IPS DF 4.7 (cell line): ENCODE data around the gene IGSF9.
"Not testable (repeated sequence)": the region's sequence is repeated elsewhere in the genome, so short reads cannot be mapped to it uniquely, and the experiment has no call there.

Experiments used
- DNase-seq: peaks from one replicate; pipeline ENCODE4 v3.0.0-alpha.2; 2013; ENCODE audit warnings: low spot score; ENCODE audit errors: extremely low read depth

The IGSF9 gene

DNA sequence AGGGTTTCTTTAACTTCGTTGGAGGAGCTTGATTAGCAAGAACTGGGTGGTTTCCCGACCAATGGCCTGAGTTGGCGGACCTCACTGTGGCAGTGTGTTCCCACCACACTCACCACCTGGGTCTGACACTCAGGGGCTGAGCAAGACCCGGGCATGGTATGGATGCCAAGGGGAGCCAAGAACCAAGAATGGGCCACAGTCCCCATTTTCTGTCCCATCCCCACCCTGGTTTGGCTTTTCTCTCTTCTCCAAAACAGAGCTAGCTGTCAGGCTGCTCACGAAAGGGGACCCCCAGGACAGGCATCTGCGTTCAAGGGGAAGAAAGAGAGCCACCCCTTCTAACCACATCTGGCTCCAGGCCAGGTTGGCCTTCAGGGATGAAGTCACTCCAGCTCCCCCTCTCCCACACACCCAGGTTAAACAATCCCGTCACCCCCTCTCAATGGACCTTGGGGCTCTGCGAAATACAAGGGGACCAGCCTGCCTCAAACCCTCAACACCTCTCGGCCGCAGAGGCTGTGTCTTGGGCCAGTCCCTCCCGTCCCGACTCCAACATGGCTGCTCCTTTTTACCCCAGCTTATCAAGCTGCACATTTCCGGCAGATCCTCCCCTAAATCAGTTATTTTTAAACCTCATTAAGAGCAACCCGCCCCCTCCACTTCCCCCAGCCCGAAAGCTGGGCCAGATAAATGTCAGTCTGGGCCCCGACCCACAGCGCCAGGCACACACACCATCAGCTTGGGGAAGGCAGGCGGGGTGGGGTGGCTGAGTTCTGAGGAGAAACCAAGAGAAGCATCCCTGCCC is 23.5 kb downstream of the IGSF9 start:
- DNase-seq = no peak

DNA sequence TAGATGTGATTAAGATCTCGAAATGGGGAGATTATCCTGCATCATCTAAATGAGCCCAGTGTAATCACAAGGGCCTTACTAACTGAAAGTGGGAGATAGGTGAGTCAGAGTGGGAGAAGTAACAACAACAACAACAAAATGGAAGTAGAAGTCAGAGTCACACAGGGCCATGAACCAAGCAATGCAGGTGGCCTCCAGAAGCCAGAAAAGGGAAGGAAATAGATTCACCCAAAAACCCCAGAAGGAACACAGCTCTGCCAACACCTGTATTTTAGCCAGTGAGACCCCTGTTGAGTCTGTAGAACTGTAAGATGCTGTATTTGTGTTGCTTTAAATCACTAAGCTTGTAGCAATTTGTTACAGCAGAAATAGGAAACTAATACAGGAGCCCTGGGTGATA is 24.2 kb downstream of the IGSF9 start:
- no peak for DNase-seq

DNA sequence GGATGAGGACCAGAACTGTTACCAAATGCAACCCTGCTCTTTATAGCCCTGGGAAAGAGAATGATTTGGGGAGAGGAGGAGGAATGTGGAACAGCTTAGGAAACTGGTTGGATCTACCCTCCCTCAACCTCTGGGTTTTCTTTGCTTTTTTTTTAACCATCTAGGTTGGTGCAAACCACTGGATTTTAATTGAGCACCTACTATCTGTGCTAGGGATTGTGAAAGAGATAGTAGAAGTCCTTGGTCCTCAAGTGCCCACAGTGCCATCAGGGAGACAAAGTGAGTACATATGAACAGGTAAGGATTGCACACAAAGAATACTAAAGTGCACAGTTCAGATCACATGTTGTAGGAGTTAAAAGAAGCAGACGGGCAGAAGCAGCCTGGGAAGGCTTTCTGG is 24.8 kb downstream of the IGSF9 start:
- no peak for DNase-seq

DNA sequence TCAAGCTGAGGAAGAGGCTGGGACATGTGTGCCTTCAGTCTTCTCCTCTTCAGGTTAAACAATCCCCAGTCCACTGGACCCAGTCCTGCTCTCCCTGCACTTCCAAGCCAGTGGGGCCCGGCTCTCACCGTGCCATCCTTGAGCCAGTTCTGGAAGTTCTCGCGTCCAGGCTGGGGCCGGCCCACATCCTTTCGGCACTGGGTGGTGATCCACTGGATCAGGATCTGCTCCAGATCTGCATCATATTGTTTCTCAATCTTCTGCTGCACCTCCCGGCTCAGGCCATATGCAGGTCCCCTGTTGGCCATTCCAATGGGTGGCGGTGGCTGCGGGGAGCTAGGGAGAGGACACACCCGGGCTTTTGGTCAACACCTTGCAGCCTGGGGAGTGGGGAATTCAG is 25.2 kb downstream of the IGSF9 start:
- no peak for DNase-seq

DNA sequence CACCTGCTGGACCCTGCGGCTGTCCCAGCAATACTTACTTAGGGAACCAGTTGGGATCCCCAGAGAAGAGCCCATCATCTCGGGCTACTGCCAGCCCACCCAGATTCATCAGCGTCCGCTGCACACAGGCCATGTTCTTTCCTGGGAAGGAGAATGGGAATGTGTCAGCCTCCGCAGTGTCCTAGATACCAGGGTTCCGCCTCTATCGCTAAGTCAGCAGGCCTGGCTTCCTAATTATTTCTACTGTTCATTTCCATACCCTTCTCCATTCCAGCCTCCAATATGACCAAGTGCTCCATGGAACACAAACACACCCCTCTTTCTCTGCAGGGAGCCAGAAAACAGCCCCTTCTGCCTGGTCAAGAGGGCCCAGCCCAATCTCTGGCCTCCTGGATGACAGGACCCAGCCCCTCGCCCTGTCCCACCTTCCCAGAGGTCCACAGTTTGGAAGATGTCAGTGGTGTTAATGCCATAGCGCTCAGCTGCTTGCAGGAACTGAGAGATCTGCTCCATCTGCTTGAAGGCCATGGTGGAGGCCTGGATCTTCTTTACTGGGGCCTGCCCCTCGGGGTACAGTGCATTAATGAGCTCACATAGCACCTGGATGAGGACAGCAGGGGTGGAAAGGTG is 26.1 kb downstream of the IGSF9 start:
- DNase-seq = no peak

DNA sequence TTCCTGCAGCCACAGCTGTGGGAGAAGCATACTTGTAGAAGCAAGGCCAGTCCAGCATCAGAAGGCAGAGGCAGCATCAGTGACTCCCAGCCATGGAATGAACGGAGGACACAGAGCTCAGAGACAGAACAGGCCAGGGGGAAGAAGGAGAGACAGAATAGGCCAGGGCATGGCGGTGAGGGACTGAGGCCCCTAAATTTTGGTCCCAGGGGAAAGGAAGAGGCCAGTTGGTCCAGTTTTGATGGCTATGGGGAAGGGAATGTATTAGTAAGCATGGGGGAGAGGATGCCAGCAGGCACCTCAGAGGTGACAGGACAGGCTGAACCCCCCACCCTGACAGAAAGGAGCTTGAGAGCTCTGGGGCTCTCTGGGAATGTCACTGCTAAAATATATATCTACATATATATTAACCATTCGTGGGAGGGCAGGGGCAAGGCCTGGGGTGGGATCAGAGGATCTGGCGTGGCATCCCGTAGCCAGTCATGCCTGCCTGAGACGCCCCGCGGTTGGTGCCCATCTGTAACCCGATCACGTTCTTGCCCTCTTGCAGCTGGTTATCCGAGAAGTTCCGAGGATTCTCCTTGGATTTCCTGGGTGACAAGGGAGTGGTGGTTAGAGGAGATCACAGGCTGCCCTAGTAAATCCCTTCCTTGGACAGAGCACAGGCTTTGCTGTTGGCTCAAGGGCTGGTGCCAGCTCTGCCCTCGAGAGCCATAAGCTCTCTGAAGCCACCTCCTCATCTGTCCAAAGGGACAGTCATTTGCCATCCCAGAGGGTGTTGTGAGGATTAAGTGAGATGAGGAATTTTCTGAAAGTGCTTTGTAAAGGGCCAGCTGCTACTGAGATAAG is 26.8 kb downstream of the IGSF9 start:
- DNase-seq = no peak

DNA sequence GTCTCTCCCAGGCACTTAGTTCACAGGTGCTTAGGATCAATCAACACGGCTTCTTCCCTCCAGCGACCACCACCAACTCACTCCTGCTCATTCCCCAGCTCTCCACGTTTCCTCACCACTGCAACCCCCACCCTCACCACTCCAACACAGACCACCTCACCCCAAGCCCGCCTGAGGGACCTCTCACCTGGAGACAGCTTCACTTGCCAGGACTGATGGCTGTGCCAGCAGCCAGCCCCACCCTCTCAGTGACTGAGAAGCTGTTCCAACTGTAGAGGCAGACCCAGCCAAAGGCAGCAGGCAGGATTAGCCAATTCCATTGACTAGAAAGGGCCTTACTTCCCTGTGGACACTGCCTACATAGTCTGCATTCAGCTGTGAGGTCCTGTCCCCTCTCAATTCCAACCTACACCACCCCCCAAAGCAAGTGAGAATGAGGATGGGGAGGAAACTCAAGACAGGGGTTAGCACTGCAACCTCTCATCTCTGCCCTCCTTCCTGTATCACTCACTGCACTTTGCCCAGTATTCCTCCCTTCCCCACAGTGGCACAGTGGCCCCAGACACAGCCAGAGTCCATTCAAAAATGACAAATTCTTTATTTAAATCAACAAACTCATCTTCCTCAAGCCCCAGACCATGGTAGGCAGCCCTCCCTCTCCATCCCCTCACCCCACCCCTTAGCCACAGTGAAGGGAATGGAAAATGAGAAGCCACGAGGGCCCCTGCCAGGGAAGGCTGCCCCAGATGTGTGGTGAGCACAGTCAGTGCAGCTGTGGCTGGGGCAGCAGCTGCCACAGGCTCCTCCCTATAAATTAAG is 27.7 kb downstream of the IGSF9 start:
- no peak for DNase-seq

DNA sequence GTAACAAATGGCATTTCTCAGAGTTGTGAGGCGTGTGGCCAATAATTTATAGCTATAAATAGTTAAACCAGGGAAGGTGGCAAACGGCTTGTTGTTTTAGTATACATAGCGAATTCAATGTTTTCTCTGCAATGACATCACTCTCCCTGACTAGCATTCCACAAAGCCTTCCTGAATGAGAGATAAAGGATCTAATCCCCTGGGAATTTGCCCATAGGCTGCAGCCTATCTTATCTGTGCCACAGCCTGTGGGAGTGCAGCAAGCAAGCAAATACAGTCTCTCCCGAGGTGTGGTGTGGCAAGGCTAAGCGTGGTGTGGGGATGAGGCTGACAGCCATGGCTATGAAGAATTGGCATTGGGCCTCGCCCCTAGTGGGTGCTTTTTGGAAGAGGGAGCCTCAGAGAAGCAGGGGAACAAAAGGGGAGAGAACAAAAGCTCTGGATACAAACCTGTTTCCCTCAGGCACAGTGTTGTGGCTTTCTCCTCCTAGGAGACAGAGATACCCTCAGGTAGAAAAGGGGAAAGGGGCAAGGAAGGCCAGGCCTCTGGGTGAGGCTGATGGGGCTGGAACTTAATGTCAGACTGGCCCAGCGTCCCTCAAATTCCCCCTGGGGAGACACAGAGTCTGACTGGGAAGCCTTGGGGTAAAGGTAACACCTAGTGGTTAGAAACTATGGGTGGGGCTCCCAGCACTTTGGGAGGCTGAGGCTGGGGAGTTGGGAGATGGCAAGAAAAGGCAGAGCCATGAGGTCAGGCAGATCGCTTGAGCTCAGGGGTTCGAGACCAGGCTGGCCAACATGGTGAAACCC is 29.0 kb downstream of the IGSF9 start:
- no peak for DNase-seq

DNA sequence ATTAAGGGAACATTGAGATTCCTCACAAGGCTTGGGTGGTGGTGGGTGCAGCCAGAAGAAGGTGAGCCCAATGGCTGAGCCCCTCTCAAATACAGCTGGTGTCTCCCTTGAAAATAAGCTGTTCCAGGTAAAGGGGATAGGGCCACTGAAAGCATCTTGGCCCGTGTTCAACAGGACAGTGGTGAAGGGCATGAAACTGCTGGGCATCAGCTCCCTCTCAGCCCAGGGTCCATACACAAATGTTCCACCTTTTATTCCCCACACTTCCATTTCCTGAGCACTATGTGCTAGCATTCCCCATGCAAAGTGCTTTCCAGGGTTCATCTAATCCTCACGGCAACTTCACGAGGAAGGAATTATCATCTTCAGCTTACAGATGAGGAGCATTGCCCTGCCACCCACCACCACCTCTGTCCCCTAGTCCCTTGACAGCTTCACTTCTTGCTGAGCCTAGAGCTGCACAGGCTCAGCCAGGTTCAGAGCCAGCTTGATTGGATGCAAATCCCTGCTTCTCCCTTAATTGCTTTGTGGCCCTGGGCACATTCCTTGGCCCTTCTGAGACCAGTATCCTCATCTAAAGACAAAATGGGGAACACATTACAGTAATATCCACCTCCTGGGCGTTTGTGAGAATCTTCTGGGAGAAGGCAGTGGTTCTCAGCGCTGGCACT is 29.7 kb downstream of the IGSF9 start:
- DNase-seq = no peak

DNA sequence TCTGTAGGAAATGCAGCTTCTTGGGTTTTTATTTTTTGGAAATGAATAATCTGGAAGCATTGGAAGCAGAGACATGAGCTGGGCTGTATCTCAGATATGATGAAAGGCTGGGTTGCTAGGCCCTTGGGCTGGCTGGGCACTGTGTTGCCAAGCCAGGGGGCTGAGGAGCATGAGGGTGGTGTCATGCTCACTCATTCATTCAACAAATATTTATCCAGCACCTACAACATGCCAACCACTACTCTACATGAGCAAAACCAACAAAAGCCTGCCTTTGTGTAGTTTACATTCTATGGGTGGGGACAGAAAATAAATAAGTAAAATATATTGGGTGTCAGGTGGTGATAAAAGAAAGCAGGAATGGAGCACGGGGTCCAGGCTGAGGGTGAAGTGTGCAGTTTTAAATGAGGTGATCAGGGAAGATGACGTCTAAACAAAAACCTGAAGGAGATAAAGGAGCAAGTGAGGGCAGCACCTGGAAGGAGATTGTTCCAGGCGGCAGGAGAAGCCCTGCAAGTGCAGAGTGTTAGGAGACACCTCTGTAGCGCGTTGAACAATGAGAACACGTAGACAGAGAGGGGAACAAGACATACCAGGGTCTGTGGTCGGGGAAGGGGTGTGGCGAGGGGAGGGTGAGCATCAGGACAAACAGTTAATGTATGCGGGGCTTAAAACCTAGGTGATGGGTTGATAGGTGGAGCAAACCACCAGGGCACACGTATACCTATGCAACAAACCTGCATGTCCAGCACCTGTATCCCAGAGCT is 31.0 kb downstream of the IGSF9 start:
- no peak for DNase-seq

DNA sequence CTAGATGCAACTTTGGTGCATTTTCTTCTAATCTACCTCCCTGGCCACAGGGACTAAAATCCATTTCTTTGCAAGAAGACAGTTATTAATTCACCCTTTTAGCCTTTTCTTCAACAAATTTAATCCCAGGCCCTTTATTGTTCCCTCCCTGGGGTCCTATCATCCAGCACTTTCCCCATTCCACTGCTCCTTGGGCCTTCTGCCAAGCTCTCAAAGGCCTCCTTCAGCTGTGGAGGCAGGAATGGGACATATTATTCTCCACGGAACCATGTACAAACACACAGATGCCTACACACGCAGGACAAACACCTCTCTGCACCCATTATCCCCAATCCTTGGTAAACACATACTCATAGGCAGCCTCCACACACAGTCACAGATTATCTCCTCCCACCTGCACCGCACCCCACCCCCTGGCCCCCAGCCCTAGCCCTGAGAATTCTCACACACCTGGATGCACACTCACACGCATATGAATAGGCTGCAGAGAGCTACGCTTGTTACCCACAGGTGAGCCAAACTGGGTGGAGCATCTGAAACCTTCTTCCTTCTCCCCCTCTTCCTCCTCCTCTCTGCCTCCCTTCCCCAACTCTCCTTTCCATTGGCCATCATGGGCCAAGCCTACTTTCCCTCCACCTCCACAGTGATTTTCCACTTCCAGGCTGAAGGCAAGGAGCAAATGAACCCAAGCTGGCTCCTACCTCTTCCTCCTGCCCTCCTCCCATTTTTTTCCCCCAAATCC is 31.8 kb downstream of the IGSF9 start:
- DNase-seq = no peak

DNA sequence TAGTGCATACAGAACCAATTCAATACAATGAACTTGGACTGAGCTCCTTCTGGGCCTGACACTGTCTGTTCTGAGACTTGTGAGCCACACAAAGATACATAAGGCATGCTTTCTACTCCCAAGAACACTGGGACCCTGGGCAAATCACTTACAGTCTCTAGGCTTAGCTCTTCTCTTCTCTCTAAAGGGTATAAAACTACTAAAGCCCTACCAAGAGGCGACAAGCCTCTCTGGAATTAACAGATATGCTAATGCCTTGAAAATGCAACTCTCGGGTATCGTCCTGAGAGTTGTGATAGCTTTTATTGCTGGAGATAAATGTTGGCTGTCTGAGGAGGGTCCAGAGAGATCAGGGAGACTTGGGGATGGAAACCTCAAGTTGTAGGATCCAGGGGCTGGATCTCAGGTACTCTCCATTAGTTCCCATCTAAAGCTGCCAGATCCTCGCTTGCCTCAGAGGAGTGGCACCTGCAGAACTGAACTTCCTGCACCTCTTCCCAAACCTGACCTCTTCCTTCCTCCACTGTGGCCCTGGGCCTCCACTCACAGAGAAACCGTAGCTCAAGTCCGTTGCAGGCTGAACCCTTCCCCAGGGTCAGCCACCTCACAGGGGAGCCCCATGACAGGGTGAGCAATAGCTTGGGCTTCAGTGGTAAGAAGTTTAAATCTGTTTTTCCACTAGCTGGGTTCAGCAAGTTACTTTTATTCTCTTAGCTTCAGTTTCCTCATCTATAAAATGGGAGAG is 33.9 kb downstream of the IGSF9 start:
- no peak for DNase-seq

DNA sequence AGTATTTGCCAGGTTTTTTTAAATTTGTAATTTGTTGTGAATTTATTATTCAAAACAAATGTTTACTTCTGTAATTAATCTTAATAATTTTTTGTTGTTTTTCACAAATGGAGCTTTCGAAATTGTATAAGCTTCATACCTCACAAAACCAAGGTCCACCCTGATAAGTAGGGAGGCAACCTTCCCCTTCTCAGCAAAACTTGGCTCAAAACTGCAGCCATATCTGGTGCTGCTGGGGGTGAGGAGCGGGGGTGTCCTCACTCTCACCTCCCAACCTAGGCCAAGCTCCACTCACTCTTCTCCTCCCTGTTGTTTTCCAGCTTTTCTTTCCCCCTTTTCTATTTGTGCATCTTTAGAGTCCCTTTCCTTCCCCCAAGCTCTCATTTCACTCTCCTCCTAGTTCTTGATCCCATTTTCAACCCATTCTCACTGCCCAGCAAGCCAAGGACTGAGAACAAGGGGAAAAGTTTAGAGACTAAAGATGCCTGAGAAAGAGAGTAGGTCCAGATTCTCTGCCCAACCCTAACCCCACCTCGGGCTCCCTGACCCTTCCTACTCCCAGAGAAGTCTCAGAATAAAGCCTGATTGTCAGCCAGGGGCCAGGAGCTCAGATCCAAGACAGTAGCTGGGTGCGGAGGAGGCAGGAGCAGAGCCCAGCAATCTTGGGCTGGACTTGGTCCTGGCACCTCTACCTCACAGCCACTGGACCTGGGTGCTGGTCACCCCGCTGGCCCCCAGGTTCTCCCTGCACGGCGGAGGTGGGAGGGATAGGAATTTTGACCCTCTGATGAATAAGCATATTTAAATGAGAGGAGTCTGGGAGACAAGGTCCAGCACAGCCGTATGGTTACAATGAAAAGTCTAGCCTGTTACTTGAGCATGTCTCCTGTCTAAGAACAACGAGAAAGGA is 37.1 kb downstream of the IGSF9 start:
- no peak for DNase-seq

DNA sequence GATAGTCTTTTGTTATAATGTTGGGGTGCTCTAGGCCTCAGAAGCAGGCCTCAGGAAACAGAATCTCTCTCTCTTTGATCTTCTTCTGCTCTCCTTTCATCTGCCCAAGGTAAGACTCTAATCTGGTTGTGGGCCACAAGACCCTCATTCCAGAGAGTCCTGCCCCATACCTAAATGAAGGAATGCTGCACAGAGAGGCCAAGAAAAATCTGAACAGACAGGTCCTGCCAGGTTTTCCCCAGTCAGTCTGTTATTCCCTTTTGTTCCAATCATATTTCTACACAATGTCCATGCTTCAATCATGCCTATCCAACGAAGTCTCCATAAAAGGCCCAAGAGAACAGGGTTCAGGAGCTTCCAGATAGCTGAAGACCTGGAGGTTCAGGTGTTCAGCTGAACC is 38.5 kb downstream of the IGSF9 start:
- DNase-seq = no peak

DNA sequence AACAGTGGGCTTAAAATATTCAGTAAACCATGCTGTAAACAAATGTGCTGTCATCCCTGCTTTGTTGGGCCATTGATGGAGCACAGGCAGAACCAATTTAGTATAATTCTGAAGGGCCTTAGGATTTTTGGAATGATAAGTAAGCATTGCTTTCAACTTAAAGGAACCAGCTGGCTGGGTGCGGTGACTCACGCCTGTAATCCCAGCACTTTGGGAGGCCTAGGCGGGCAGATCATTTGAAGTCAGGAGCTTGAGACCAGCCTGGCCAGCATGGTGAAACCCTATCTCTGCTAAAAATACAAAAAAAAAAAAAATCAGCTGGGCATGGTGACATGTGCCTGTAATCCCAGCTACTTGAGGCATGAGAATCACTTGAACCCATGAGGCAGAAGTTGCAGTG is 41.4 kb downstream of the IGSF9 start:
- DNase-seq = not testable (repeated sequence)

DNA sequence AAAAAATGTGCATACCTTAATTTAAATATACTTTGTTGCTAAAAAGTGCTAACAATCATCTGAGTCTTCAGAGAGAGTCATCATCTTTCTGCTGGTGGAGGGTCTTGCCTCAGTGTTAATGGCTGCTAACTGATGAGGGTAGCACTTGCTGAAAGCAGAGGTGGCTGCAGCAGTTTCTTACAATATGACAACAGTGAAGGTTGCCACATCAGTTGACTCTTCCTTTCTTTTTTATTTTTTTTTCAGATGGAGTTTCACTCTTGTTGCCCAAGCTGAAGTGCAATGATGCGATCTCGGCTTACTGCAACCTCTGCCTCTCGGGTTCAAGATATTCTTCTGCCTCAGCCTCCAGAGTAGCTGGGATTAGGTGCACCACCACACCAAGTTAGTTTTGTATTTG is 42.9 kb downstream of the IGSF9 start:
- no peak for DNase-seq
